DND-41 (cell line): ENCODE measurements around the gene TNFRSF12A.

ENCODE experiments used
- ATAC-seq: fragments of 200-7000 bp; cut with Tn5 transposase; 3 replicates; pipeline ENCODE4 v1.9.1; 2021; ENCODE audit warnings: low read depth; ENCODE audit not compliant: insufficient read depth
- DNase-seq: peaks from one replicate; pipeline ENCODE4 v3.0.0-alpha.2; 2020
- H2AFZ ChIP-seq: 2 replicates; pipeline ENCODE4 v1.6.0; 2012; ENCODE audit warnings: low read depth, low read length
- H3K27ac ChIP-seq: 2 replicates; pipeline ENCODE4 v1.5.1; 2012; ENCODE audit warnings: low read length, inconsistent platforms
- H3K27me3 ChIP-seq: fragments of 200-600 bp; sonication (generic); 2 replicates; pipeline ENCODE4 v1.6.0; 2012; ENCODE audit warnings: low read length, mild to moderate bottlenecking, inconsistent platforms; ENCODE audit not compliant: insufficient read depth, poor library complexity
- H3K36me3 ChIP-seq: 2 replicates; pipeline ENCODE4 v1.5.1; 2012; ENCODE audit warnings: low read length, inconsistent platforms; ENCODE audit not compliant: insufficient read depth
- H3K4me1 ChIP-seq: 2 replicates; pipeline ENCODE4 v1.5.1; 2012; ENCODE audit warnings: mild to moderate bottlenecking, low read length; ENCODE audit not compliant: insufficient read depth
- H3K4me2 ChIP-seq: 2 replicates; pipeline ENCODE4 v1.6.0; 2012; ENCODE audit warnings: mild to moderate bottlenecking, moderate library complexity, low read length, inconsistent platforms; ENCODE audit not compliant: insufficient read depth
- H3K4me3 ChIP-seq, 2 experiments: fragments of 200-600 bp in 1 of 2; shearing (Covaris generic) in 1 of 2; 2 replicates each; pipeline ENCODE4 v1.5.1; 2012 to 2016; ENCODE audit warnings: inconsistent platforms in 2 of 2, low read length in 2 of 2, mild to moderate bottlenecking in 2 of 2, low read depth in 1 of 2, moderate library complexity in 1 of 2
- H3K79me2 ChIP-seq: 2 replicates; pipeline ENCODE4 v1.6.0; 2012; ENCODE audit warnings: low read length, inconsistent platforms; ENCODE audit not compliant: insufficient read depth
- H3K9ac ChIP-seq: 2 replicates; pipeline ENCODE4 v1.6.0; 2012; ENCODE audit warnings: low read depth, mild to moderate bottlenecking, inconsistent platforms, low read length, moderate library complexity
- H3K9me3 ChIP-seq: 2 replicates; pipeline ENCODE4 v1.5.1; 2012; ENCODE audit warnings: low read length, moderate library complexity, mild to moderate bottlenecking, inconsistent platforms; ENCODE audit not compliant: insufficient read depth, severe bottlenecking
- H4K20me1 ChIP-seq: 2 replicates; pipeline ENCODE4 v1.6.0; 2012; ENCODE audit warnings: low read length; ENCODE audit not compliant: insufficient read depth
- EZH2 ChIP-seq: IDR thresholded peaks from 3 replicates; pipeline ENCODE4 v1.6.1; 2012; ENCODE audit warnings: borderline replicate concordance, low read depth, mild to moderate bottlenecking, moderate library complexity, low read length, inconsistent platforms; ENCODE audit not compliant: severe bottlenecking
- TF ChIP-seq, protein P1 (sequence below): IDR thresholded peaks from 2 replicates; pipeline ENCODE4 v1.5.1; 2012; ENCODE audit warnings: borderline replicate concordance, low read length, moderate library complexity, mild to moderate bottlenecking; ENCODE audit not compliant: poor library complexity, severe bottlenecking; ENCODE audit errors: extremely low read depth

Gene TNFRSF12A

GRCh38 chr16:3071655-3072054 is 51.5 kb downstream of the TNFRSF12A start:
- H3K9ac ChIP-seq = peak overlapping the region; percentile 17
- ATAC-seq (no peak), DNase-seq (no peak)
- TF ChIP-seq EZH2 = no peak
- TF ChIP-seq, protein P1, sequence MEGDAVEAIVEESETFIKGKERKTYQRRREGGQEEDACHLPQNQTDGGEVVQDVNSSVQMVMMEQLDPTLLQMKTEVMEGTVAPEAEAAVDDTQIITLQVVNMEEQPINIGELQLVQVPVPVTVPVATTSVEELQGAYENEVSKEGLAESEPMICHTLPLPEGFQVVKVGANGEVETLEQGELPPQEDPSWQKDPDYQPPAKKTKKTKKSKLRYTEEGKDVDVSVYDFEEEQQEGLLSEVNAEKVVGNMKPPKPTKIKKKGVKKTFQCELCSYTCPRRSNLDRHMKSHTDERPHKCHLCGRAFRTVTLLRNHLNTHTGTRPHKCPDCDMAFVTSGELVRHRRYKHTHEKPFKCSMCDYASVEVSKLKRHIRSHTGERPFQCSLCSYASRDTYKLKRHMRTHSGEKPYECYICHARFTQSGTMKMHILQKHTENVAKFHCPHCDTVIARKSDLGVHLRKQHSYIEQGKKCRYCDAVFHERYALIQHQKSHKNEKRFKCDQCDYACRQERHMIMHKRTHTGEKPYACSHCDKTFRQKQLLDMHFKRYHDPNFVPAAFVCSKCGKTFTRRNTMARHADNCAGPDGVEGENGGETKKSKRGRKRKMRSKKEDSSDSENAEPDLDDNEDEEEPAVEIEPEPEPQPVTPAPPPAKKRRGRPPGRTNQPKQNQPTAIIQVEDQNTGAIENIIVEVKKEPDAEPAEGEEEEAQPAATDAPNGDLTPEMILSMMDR = no peak
- H3K27me3 ChIP-seq = no peaks in the 10 kb centered on the region
- H2AFZ ChIP-seq = no peak overlapping the region
- peaks cover 27% of the 10 kb centered on the region for H3K79me2 ChIP-seq
- no peak overlapping the region; the same call in 1 of the 2 replicates for H3K4me2 ChIP-seq
- H3K27ac ChIP-seq = peak overlapping the region; percentile 80
- no peak overlapping the region for H3K4me3 ChIP-seq
- H4K20me1 ChIP-seq = no peaks in the 10 kb centered on the region; the same call in 1 of the 2 replicates
- H3K9me3 ChIP-seq = no peaks in the 10 kb centered on the region
- H3K36me3 ChIP-seq = peaks cover 30% of the 10 kb centered on the region
- H3K4me1 ChIP-seq = peaks cover 94% of the 10 kb centered on the region
